Mesendoderm (in vitro differentiated cells): ENCODE data around the gene NPM3.

Source experiments
- DNase-seq: peaks from one replicate; pipeline ENCODE4 v3.0.0; 2013
- H2AK5ac ChIP-seq: 2 replicates; pipeline ENCODE4 v1.6.1; 2013; ENCODE audit warnings: low read length, inconsistent platforms
- H2BK120ac ChIP-seq: 2 replicates; pipeline ENCODE4 v1.6.1; 2013; ENCODE audit warnings: low read depth, mild to moderate bottlenecking, low read length, moderate library complexity, mixed read lengths
- H2BK15ac ChIP-seq: replicated peaks from 2 replicates; pipeline ENCODE4 v1.6.1; 2013; ENCODE audit warnings: low read depth, mild to moderate bottlenecking, moderate library complexity
- H2BK5ac ChIP-seq: 2 replicates; pipeline ENCODE4 v1.6.1; 2013; ENCODE audit warnings: low read length, inconsistent platforms
- H3K18ac ChIP-seq: 2 replicates; pipeline ENCODE4 v1.6.1; 2013; ENCODE audit warnings: mild to moderate bottlenecking, low read length, mixed read lengths
- H3K23ac ChIP-seq: one replicate; pipeline ENCODE4 v1.6.1; 2013; ENCODE audit warnings: low read length
- H3K27ac ChIP-seq: 2 replicates; pipeline ENCODE4 v1.5.1; 2013; ENCODE audit warnings: low read depth, mild to moderate bottlenecking, inconsistent platforms, low read length, moderate library complexity
- H3K27me3 ChIP-seq: 2 replicates; pipeline ENCODE4 v1.6.1; 2013; ENCODE audit warnings: low read length, control low read depth, mild to moderate bottlenecking, inconsistent platforms; ENCODE audit not compliant: insufficient read depth, poor library complexity
- H3K36me3 ChIP-seq: 2 replicates; pipeline ENCODE4 v1.6.1; 2013; ENCODE audit warnings: low read length, inconsistent platforms; ENCODE audit not compliant: control insufficient read depth, insufficient read depth
- H3K4ac ChIP-seq: one replicate; pipeline ENCODE4 v1.6.1; 2013; ENCODE audit warnings: low read depth, mild to moderate bottlenecking, low read length, moderate library complexity
- H3K4me1 ChIP-seq: 2 replicates; pipeline ENCODE4 v1.6.1; 2013; ENCODE audit warnings: low read depth, low read length, inconsistent platforms; ENCODE audit not compliant: control insufficient read depth
- H3K4me2 ChIP-seq: 2 replicates; pipeline ENCODE4 v1.6.1; 2013; ENCODE audit warnings: low read length
- H3K4me3 ChIP-seq: 2 replicates; pipeline ENCODE4 v1.5.1; 2013; ENCODE audit warnings: mild to moderate bottlenecking, low read length
- H3K56ac ChIP-seq: one replicate; pipeline ENCODE4 v1.6.1; 2013; ENCODE audit warnings: low read length
- H3K79me1 ChIP-seq: 2 replicates; pipeline ENCODE4 v1.6.1; 2013; ENCODE audit warnings: low read length, inconsistent platforms
- H3K79me2 ChIP-seq: 2 replicates; pipeline ENCODE4 v1.6.1; 2013; ENCODE audit warnings: mild to moderate bottlenecking, low read length; ENCODE audit not compliant: control insufficient read depth, insufficient read depth
- H3K9ac ChIP-seq: 2 replicates; pipeline ENCODE4 v1.6.1; 2013; ENCODE audit warnings: low read length, inconsistent platforms
- H4K5ac ChIP-seq: one replicate; pipeline ENCODE4 v1.6.1; 2013; ENCODE audit warnings: low read length
- H4K8ac ChIP-seq: one replicate; pipeline ENCODE4 v1.6.1; 2013; ENCODE audit warnings: low read depth, mild to moderate bottlenecking, control low read depth, low read length, moderate library complexity
- WGBS: extraction: QIAGEN DNeasy Blood & Tissue Kit; methylation state at CpG from one replicate; pipeline ENCODE4 v1.1.7; 2013; ENCODE audit warnings: low lambda C conversion rate, missing lambda C conversion rate; ENCODE audit not compliant: insufficient coverage; ENCODE audit errors: extremely low coverage; 5-methylcytosine and 5-hydroxymethylcytosine counted together

Gene NPM3

GRCh38 chr10:101772895-101773761 lies 10.1 kb downstream of the NPM3 start:
- Histone ChIP-seq H3K4ac (no peak overlapping the region), H3K18ac (no peak overlapping the region), H3K79me1 (no peaks in the 10 kb centered on the region), H2BK5ac (no peak overlapping the region), H3K36me3 (no peaks in the 10 kb centered on the region), H4K5ac (no peak overlapping the region), H3K4me3 (no peak overlapping the region), H3K4me1 (peaks cover 22% of the 10 kb centered on the region), H4K8ac (no peak overlapping the region), H3K9ac (peak overlapping the region; percentile 37), H2BK120ac (no peak overlapping the region), H2AK5ac (no peak overlapping the region), H3K4me2 (peak overlapping the region; percentile 6), H3K56ac (peak overlapping the region; percentile 51), H3K27ac (no peak overlapping the region), H3K79me2 (no peaks in the 10 kb centered on the region), H2BK15ac (no peak overlapping the region), H3K23ac (peak overlapping the region; percentile 16), H3K27me3 (peaks cover 17% of the 10 kb centered on the region)
- no peak for DNase-seq
- WGBS, result no CpG with 5 or more reads among the region's 21 CpGs

GRCh38 chr10:101772017-101772894 lies 11.0 kb downstream of the NPM3 start:
- no peak for DNase-seq
- no peak overlapping the region for H2BK15ac ChIP-seq
- H3K56ac ChIP-seq, result no peak overlapping the region
- H2BK5ac ChIP-seq, result no peak overlapping the region
- H3K18ac ChIP-seq, result no peak overlapping the region
- no CpG with 5 or more reads among the region's 6 CpGs for WGBS
- no peak overlapping the region for H2AK5ac ChIP-seq
- no peaks in the 10 kb centered on the region for H3K79me2 ChIP-seq
- H4K8ac ChIP-seq, result no peak overlapping the region
- H3K9ac ChIP-seq, result no peak overlapping the region
- H3K4ac ChIP-seq, result no peak overlapping the region
- H3K36me3 ChIP-seq, result no peaks in the 10 kb centered on the region
- H3K4me1 ChIP-seq, result peaks cover 16% of the 10 kb centered on the region
- H3K23ac ChIP-seq, result no peak overlapping the region
- no peak overlapping the region for H4K5ac ChIP-seq
- H3K4me2 ChIP-seq, result no peak overlapping the region
- H2BK120ac ChIP-seq, result no peak overlapping the region
- no peak overlapping the region for H3K27ac ChIP-seq
- H3K4me3 ChIP-seq, result no peak overlapping the region
- H3K27me3 ChIP-seq, result peaks cover 17% of the 10 kb centered on the region
- no peaks in the 10 kb centered on the region for H3K79me1 ChIP-seq

GRCh38 chr10:101771380-101771779 lies 11.9 kb downstream of the NPM3 start:
- Histone ChIP-seq H2BK120ac (no peak overlapping the region), H3K4me2 (no peak overlapping the region), H2BK15ac (no peak overlapping the region), H4K8ac (no peak overlapping the region), H3K27me3 (peaks cover 17% of the 10 kb centered on the region), H3K4ac (no peak overlapping the region), H3K79me2 (no peaks in the 10 kb centered on the region), H3K18ac (no peak overlapping the region), H3K4me1 (peaks cover 10% of the 10 kb centered on the region), H2AK5ac (no peak overlapping the region), H3K9ac (no peak overlapping the region), H4K5ac (no peak overlapping the region), H3K27ac (no peak overlapping the region), H2BK5ac (no peak overlapping the region), H3K23ac (no peak overlapping the region), H3K56ac (no peak overlapping the region), H3K79me1 (no peaks in the 10 kb centered on the region), H3K4me3 (no peak overlapping the region), H3K36me3 (no peaks in the 10 kb centered on the region)
- no peak for DNase-seq
- WGBS, result no CpG with 5 or more reads among the region's 10 CpGs

GRCh38 chr10:101770331-101771215 lies 12.7 kb downstream of the NPM3 start:
- DNase-seq, result no peak
- no peak overlapping the region for H2BK5ac ChIP-seq
- no peak overlapping the region for H3K9ac ChIP-seq
- H3K79me1 ChIP-seq, result no peaks in the 10 kb centered on the region
- no peak overlapping the region for H3K23ac ChIP-seq
- H3K56ac ChIP-seq, result no peak overlapping the region
- no peak overlapping the region for H3K18ac ChIP-seq
- H2BK15ac ChIP-seq, result no peak overlapping the region
- H2AK5ac ChIP-seq, result no peak overlapping the region
- H3K4me3 ChIP-seq, result no peak overlapping the region
- H3K27ac ChIP-seq, result no peak overlapping the region
- no peaks in the 10 kb centered on the region for H3K36me3 ChIP-seq
- no peak overlapping the region for H2BK120ac ChIP-seq
- WGBS, result no CpG with 5 or more reads among the region's 41 CpGs
- no peak overlapping the region for H4K8ac ChIP-seq
- peaks cover 17% of the 10 kb centered on the region for H3K27me3 ChIP-seq
- H4K5ac ChIP-seq, result no peak overlapping the region
- no peaks in the 10 kb centered on the region for H3K79me2 ChIP-seq
- no peak overlapping the region for H3K4ac ChIP-seq
- peaks cover 10% of the 10 kb centered on the region for H3K4me1 ChIP-seq
- no peak overlapping the region for H3K4me2 ChIP-seq

GRCh38 chr10:101769541-101770180 lies 13.6 kb downstream of the NPM3 start:
- H3K4ac ChIP-seq, result no peak overlapping the region
- no peaks in the 10 kb centered on the region for H3K79me2 ChIP-seq
- H3K4me3 ChIP-seq, result no peak overlapping the region
- WGBS, result no CpG with 5 or more reads among the region's 5 CpGs
- no peak overlapping the region for H3K4me2 ChIP-seq
- H2BK15ac ChIP-seq, result no peak overlapping the region
- H2BK5ac ChIP-seq, result no peak overlapping the region
- no peak overlapping the region for H3K27ac ChIP-seq
- H3K4me1 ChIP-seq, result peaks cover 10% of the 10 kb centered on the region
- no peak overlapping the region for H4K5ac ChIP-seq
- H3K9ac ChIP-seq, result no peak overlapping the region
- no peaks in the 10 kb centered on the region for H3K79me1 ChIP-seq
- H3K23ac ChIP-seq, result no peak overlapping the region
- no peaks in the 10 kb centered on the region for H3K36me3 ChIP-seq
- no peak overlapping the region for H4K8ac ChIP-seq
- H3K56ac ChIP-seq, result no peak overlapping the region
- DNase-seq, result no peak
- no peak overlapping the region for H2BK120ac ChIP-seq
- peaks cover 11% of the 10 kb centered on the region for H3K27me3 ChIP-seq
- H2AK5ac ChIP-seq, result no peak overlapping the region
- no peak overlapping the region for H3K18ac ChIP-seq
